ENCODE data around the gene DLGAP4.

Gene DLGAP4

DNA sequence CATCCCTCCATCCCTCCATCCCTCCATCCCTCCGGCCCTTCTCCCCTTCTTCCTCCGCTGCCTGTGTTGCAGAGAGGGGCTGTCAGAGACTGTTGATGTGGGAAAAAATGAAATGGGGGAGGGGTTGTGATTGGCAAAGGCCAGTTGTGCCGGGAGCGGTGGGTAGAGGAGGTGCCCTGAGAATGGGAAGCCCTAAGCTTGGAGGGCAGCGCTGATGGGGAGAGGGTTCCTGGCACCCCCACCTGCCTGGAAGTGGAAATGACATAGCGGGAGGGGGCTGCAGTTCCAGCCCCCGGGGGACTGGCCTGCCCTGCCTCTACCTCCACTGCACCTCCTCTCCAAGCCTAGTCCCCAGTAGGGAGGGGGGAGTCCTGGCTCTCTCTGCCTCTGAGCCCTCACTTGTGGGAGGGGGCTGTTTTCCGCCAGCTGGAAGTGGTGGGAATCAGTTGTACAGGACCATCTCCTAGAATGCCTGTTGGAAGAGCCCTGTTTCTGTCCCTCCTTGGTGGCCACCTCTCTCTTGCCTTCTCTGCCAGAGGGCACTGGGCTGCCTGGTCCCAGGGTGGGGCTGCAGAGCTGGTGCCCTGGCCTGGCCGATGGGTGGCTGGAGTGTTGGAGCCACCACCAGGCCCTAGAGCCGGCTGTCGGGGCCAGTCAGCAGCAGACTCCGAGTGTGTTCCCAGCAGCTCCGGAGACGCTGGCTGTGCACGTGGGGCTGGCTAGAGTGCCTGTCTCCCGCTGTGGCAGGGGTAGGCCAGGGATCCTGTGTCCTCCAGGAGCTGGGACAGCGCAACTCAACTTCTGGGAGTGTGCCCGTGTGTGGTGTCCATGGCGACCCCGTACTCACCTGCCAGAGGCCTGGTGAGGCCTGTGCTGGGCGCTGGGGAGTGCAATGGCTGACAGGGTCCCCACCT is 1.5 kb downstream of the DLGAP4 start:
- no peak for DNase-seq (ENCODE audit: low read depth in 2 of 2)

DNA sequence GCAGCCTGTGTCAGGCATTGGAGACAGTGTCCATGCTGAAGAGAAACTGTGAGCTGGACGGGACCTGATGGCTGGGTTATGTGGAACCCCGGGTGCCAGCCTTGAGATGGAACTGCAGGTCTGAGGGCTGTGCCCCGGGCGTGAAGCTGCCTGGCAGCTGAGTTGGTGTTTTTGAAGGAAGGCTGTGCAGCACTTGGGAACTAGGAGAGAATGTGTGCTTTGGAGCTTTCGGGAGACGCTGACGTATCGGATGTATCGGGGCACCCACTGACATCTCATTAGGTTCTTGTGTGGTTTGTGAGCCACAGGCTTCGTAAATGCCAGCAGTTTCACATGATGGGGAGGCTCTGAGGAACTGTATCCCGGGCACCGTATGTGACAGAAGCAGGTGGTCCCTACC is 2.2 kb downstream of the DLGAP4 start:
- no peak for DNase-seq (ENCODE audit: low read depth in 2 of 2)

DNA sequence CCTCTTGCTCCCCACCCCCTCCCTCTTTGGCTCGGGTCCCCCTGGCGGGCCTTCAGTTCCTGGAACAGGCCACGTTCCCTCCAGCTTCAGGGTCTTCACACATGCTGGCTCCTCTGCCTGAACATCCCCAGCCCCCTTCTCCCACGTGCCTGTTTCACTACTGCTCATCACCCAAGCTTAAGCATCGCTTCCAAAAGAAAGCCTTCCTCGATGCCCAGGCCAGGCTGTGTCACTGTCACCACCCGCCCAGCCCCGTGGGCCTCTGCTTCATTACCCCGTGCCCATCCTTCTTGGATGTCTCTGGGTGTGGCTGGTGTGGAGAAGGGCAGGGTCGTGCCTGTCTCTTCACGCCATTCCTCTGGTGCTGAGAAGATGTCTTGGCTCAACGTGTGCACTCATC is 2.8 kb downstream of the DLGAP4 start:
- DNase-seq (ENCODE audit: low read depth in 2 of 2), result no peak

DNA sequence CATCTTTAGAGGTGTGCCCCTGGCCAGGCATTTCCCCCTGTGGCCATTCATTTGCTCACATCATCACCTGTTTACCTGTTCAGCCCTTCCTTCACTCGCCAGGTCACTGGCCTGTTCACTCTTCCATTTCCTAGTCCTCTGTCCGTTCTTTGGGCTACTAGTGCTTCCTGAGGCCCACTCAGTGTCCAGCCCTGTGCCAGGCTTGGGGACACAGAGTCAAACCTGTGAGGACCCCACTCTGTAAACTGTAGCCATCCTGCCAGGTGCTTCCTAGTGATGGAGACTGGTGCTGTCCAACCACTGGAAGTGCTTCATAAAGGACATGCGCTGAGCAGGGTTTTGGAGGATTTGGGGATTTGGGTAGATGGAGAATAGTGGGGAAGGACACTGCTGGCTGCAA is 3.5 kb downstream of the DLGAP4 start:
- no peak for DNase-seq (ENCODE audit: low read depth in 2 of 2)

- no peak for DNase-seq (ENCODE audit: low read depth in 2 of 2)
Measured at GRCh38 chr20:36310215-36310981, 4.3 kb downstream of the DLGAP4 start.

DNA sequence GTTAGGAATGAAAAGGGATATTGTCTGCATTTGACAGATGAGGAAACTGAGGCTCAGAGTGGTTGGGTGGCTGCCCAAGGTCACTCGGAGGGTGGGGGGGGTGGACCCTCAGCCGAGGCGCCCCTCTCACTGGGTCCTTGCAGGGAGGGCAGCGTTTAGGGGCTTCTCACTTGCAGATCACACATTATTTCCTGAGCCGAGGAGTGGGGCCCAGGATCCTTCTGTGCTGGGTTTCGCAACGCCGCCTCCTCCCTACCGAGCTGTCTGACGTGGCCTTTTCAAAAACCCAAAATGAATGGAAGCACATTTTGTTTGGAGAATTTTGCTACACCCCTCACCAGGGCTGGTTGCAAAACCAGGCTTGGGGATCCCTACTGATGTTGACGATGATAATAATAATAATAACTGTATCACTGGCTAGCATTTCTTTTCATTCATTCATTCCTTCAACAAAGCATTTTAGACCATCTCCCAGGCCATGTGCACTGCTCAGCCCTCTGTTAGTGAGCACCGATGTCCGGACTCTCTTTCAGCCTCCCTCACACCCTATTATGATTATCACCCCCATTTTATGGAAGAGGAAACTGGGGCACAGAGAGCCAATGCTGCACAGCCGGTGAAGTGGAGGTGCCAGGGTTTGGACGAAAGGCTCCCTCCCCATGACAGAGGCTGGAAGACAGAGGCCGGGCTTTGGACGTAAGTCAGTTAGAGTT is 5.2 kb downstream of the DLGAP4 start:
- DNase-seq (ENCODE audit: low read depth in 2 of 2), result no peak

- DNase-seq (ENCODE audit: low read depth in 2 of 2), result no peak
Measured at GRCh38 chr20:36311854-36312723, 6.0 kb downstream of the DLGAP4 start.

GRCh38 chr20:36312724-36313441 is 6.7 kb downstream of the DLGAP4 start:
- DNase-seq (ENCODE audit: low read depth in 2 of 2), result no peak

DNA sequence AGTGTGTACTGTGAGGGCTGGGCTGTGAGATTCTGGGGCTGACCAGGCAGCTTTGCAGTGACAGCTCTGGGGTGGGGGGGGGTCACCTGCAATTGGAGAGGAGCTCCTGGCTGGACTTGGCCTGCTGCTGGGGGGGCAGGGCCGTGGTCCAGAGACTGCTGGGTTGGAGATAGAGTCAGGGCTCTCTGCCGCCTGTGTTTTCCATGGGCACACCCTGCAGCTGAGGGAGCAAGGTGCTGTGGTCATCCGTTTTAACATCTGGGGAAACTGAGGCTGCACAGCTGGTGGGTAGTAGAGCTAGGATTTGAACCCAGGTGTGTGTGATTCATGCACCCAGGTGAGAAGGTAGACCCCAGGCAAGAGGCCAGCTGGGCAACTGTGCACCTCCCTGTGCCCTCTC is 7.3 kb downstream of the DLGAP4 start:
- DNase-seq (ENCODE audit: low read depth in 2 of 2), result no peak

DNA sequence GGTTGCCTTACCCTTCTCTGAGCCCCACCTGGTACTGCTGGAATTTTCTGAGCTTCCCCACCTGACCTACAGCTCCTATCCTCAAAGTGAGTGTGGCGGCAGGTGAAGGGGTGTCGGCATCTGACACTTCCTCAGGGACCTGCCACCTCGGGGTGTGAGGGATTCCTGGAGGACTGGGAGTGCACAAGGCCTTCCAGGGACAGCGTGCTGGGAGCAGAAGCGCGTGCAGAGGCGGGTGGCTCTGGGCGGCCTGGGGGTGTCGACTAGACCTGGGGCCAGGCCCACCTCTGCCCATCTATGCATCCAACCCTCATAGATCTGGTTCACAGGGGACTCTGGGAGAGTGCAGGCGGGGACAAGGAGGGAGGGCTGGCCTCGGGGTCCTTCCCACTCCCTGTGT is 7.8 kb downstream of the DLGAP4 start:
- no peak for DNase-seq (ENCODE audit: low read depth in 2 of 2)

DNA sequence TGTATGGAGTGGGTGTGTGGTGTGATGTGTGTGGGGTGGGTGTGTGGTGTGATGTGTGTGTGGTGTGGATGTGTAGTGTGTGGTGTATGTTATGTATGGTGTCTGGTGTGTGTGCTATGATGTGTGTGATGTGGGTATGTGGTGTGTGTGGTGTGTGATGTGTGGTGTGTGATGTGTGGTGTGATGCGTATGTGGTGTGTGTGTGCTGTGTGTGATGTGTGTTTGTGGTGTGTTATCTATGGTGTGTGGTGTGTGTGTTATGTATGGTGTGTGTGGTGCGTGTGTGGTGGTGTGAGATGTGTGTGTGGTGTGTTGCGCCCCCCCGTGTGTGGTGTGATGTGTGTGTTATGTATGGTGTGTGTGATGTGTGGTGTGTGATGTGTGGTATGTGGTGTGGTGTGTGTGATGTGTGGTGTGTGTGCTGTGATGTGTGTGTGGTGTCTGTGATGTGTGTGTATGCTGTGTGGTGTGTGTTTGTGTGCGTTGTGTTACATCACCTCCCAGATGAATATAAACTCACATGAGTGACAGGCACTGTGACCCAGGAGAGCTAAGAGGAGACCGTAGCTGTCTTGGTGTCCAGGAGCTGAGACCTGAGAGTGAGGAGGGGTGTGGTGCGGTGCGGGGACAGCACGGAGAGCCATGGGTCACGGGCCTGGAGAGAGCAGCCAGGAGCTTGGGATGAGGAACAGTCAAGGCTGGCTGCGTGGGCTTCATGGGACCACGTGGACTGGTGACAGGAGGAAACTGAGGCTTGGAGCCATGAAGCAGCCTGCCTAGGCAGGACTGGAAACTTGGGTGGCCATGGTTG is 8.8 kb downstream of the DLGAP4 start:
- DNase-seq (ENCODE audit: low read depth in 2 of 2), result no peak

- no peak for DNase-seq (ENCODE audit: low read depth in 2 of 2)
Measured at GRCh38 chr20:36315545-36316351, 9.6 kb downstream of the DLGAP4 start.

DNA sequence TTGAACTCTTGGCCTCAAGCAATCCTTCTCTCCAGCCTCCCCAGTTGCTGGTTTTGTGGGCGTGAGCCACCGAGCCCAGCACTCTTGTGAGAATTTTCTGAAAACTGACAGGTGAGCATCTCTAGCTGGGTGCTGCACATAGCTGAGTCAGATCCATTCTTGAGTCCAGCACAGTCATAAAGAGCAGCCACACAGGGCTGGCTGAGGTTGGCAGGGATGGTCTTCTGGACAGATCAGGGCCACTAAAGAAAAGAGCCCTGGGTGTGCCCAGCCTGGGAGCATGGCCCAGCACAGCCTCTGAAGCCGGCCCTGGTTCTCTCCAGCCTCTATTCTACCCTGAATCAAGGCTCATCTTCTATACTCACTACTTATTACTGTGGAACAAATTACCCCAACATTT is 11.5 kb downstream of the DLGAP4 start:
- DNase-seq (ENCODE audit: low read depth in 2 of 2), result no peak

DNA sequence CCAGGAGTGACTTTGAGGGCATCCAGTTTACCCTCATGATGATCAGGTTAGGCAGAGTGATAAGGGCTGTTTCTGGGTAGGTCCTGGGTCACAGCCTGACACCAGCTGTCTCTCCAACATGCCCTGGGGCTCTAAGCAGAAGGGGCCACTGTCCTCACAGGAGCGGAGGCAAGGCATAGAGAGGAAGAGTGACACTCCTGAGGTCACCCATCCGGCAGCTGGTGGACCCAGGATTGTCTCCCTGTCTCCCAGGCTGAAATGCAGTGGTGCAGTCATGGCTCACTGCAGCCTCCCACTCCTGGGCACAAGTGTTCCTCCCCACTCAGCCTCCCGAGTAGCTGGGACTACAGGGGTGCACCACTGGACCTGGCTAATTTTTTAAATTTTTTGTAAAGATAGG is 12.0 kb downstream of the DLGAP4 start:
- no peak for DNase-seq (ENCODE audit: low read depth in 2 of 2)

GRCh38 chr20:36319356-36320260 is 13.5 kb downstream of the DLGAP4 start:
- no peak for DNase-seq (ENCODE audit: low read depth in 2 of 2)

- no peak for DNase-seq (ENCODE audit: low read depth in 2 of 2)
Measured at GRCh38 chr20:36320261-36320897, 14.2 kb downstream of the DLGAP4 start.

GRCh38 chr20:36320898-36321695 is 15.0 kb downstream of the DLGAP4 start:
- DNase-seq (ENCODE audit: low read depth in 2 of 2), result no peak
